Astrocyte of the cerebellum (primary cell): ENCODE measurements around the gene RNF212.

ENCODE experiments used
- DNase-seq: peaks from one replicate; pipeline ENCODE4 v3.0.0-alpha.2; 2011; ENCODE audit warnings: low read depth
- H3K4me3 ChIP-seq: 2 replicates; pipeline ENCODE4 v1.5.1; 2011; ENCODE audit warnings: mild to moderate bottlenecking, low read depth, low read length, moderate library complexity
- in situ Hi-C: cut with HindIII; loops from 2 replicates; pipeline ENCODE4 v1.10.0; 2017; ENCODE audit warnings: low sequenced_read_pairs
- TF ChIP-seq, protein P1 (sequence below): IDR thresholded peaks from 2 replicates; pipeline ENCODE4 v1.5.1; 2012; ENCODE audit warnings: low read length, low read depth, moderate library complexity, mild to moderate bottlenecking; ENCODE audit errors: missing control alignments

RNF212 gene

DNA sequence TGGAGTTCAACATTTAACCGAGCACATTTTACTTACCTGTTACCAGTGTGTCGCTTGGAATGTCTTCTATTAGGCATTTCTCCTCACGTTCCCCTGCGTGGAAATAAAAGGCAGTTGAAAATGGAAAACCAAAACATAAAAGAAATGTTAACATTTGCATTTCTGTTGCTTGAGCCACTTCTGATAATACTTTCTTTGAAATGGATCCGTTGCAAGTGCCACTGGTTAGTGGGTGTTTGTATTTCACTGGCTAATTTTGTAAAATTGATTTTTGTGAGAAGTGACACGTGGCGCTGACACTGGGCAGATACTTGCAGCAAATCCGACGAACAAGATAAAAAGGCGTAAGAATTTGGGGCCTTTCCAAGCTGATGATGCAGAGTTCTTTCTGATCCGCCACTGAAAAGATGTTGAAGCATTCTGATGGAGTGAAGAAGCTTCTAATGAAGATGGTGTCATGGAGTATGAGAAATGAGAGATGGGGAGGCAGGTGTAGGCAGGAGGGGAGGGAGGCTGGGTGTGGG is 40.3 kb upstream of the RNF212 start:
- H3K4me3 ChIP-seq: no peak overlapping the region
- TF ChIP-seq, protein P1, sequence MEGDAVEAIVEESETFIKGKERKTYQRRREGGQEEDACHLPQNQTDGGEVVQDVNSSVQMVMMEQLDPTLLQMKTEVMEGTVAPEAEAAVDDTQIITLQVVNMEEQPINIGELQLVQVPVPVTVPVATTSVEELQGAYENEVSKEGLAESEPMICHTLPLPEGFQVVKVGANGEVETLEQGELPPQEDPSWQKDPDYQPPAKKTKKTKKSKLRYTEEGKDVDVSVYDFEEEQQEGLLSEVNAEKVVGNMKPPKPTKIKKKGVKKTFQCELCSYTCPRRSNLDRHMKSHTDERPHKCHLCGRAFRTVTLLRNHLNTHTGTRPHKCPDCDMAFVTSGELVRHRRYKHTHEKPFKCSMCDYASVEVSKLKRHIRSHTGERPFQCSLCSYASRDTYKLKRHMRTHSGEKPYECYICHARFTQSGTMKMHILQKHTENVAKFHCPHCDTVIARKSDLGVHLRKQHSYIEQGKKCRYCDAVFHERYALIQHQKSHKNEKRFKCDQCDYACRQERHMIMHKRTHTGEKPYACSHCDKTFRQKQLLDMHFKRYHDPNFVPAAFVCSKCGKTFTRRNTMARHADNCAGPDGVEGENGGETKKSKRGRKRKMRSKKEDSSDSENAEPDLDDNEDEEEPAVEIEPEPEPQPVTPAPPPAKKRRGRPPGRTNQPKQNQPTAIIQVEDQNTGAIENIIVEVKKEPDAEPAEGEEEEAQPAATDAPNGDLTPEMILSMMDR: no peak
- no peak for DNase-seq
- in situ Hi-C loops: loop anchor here (5.0 kb wide), 1 partner anchor 49 kb away; no protein-coding TSS in a partner anchor

DNA sequence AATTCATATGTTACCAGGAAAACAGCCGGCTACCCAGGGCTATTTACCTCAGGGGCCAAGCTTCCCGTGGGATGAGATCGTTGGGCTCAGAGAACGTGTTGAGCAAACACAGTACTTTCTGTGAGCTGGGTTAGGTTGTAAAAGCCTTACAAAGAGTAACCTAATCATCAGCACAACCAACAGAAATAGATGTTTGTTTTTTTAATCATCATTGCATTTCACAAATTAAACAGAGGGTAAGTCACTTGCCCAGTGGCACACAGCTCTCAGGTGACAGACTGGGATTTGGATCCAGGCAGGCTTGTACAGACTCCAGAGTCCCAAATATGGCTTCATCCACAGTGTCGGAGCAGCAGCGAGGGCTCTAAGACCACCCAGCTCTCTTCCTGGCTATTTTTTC is 38.9 kb upstream of the RNF212 start:
- in situ Hi-C loops: loop anchor here (5.0 kb wide), 1 partner anchor 50 kb away; no protein-coding TSS in a partner anchor
- DNase-seq: no peak
- TF ChIP-seq, protein P1: no peak
- no peak overlapping the region for H3K4me3 ChIP-seq

DNA sequence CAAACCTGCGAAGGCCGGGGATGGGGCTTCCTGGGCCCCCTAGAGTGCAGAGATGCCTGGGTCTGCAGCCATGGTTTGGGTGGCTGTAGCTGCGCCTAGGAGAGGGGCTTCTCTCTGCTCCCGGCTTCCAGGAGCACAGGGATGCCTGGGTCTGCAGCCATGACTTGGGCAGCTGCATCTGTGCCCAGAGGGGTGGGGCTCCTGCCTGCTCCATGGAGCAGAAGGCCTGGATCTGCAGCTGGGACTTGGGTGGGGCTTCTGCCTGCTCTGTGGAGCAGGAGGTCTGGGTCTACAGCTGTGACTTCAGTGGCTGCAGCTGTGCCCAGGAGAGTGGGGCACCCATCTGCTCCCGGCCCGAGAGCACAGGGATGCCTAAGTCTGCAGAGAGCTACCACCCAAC is 38.2 kb upstream of the RNF212 start:
- TF ChIP-seq, protein P1: no peak
- in situ Hi-C loops: loop anchor here (5.0 kb wide), 1 partner anchor 51 kb away; no protein-coding TSS in a partner anchor
- DNase-seq: no peak
- no peak overlapping the region for H3K4me3 ChIP-seq

DNA sequence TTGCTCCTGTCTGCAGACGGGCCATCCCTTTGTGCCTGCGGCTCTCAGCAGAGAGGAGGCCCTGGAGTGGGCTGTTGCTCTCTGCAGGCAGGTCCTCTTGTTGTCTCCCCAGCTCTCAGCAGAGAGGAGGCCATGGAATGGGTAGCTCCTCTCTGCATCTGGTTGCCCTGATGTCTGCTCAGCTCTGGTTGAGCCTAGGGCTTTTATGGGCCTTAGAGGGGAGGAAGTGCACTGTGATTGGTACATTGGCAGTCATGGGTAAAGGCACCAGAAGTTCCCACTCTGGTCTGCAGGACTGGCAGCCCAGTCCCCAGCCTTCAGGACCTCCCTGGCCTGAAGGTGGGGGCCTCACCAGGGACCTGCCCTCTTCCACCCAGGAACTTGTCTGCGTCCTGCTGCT is 37.5 kb upstream of the RNF212 start:
- no peak overlapping the region for H3K4me3 ChIP-seq
- in situ Hi-C loops: loop anchor here (5.0 kb wide), 1 partner anchor 51 kb away; no protein-coding TSS in a partner anchor
- no peak for DNase-seq
- TF ChIP-seq, protein P1: no peak

DNA sequence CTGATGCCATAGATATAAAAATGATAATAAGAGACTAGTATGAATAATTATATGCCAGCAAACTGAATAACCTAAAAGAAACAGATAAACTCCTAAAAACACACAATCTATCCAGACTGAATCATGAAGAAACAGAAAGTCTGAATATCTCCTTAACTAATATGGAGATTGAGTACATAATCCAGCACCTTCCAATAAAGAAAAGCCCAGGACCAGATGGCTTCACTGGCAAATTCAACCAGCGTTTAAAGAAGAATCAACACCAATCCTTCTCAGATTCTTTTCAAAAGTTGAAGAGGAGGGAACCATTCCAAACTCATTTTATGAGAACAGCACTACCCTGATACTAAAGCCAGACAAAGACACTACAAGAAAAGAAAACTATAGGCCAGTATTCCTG is 26.5 kb upstream of the RNF212 start:
- DNase-seq: no peak
- in situ Hi-C loops: no loop called here
- no peak overlapping the region for H3K4me3 ChIP-seq
- TF ChIP-seq, protein P1: no peak

DNA sequence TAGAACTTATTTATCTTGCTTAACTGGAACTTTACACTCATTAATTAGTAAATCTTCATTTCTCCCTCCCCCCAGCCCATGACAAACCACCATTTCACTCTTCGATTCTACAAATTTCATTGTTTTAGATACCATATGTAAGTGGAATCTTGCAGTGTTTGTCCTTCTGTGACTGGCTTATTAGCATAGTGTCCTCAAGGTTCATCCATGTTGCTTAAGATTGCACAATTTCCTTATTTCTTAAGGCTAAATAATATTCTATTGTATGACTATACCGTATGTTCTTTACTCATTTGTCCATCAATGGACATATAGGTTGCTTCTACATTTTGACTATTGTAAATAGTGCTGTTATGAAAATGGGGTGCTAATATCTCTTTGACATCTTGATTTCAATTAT is 24.5 kb upstream of the RNF212 start:
- H3K4me3 ChIP-seq: no peak overlapping the region
- DNase-seq: no peak
- in situ Hi-C loops: no loop called here
- TF ChIP-seq, protein P1: no peak
